HepG2 (cell line): ENCODE measurements around the gene SAE1. TPM values are rescaled to one million over a fixed set of nuclear protein-coding genes. Genes with fewer than 3 reads are reported as not detected.
A peak's percentile ranks its signal among the peaks of the same experiment; 100 is the strongest.

Experiments used
- ATM ChIP-seq: fragments of 450-650 bp; IDR thresholded peaks from 2 replicates; pipeline ENCODE4 v1.7.1; 2017; ENCODE audit warnings: mild to moderate bottlenecking, borderline replicate concordance
- HNRNPUL1 ChIP-seq: fragments of 200-400 bp; formaldehyde crosslinking; IDR thresholded peaks from 2 replicates; pipeline ENCODE4 v1.6.1; 2017; ENCODE audit warnings: low read depth, mild to moderate bottlenecking, low read length, moderate library complexity
- JUN ChIP-seq: sonication (generic); formaldehyde crosslinking; IDR thresholded peaks from 2 replicates; pipeline ENCODE4 v1.4.0; 2020; ENCODE audit warnings: mild to moderate bottlenecking, missing genetic modification reagents
- MED13 ChIP-seq: sonication (generic); formaldehyde crosslinking; IDR thresholded peaks from 2 replicates; pipeline ENCODE4 v1.5.0; 2020; ENCODE audit warnings: missing genetic modification reagents
- SALL2 ChIP-seq: sonication (generic); formaldehyde crosslinking; IDR thresholded peaks from 2 replicates; pipeline ENCODE4 v1.8.1; 2023; ENCODE audit warnings: mild to moderate bottlenecking, missing genetic modification reagents, inconsistent platforms
- SAP130 ChIP-seq: IDR thresholded peaks from 2 replicates; pipeline ENCODE4 v1.6.1; 2016; ENCODE audit warnings: low read depth
- SIN3B ChIP-seq: fragments of 150-350 bp; IDR thresholded peaks from 2 replicates; pipeline ENCODE4 v1.6.1; 2014; ENCODE audit warnings: low read length
- SYNCRIP ChIP-seq: fragments of 200-400 bp; formaldehyde crosslinking; IDR thresholded peaks from 2 replicates; pipeline ENCODE4 v1.6.1; 2018; ENCODE audit warnings: mild to moderate bottlenecking, low read depth, low read length; ENCODE audit not compliant: insufficient read depth
- TCF12 ChIP-seq, 2 experiments: fragments of 450-650 bp in 1 of 2; sonication (generic) in 1 of 2; formaldehyde crosslinking in 1 of 2; IDR thresholded peaks; 2 replicates each; pipeline versions ENCODE4 v1.6.1 to v1.8.0; 2017 to 2022; ENCODE audit warnings: antibody characterized with exemption in 1 of 2, mild to moderate bottlenecking in 1 of 2, missing genetic modification reagents in 1 of 2, moderate library complexity in 1 of 2
- THAP11 ChIP-seq: IDR thresholded peaks from 2 replicates; pipeline ENCODE4 v1.6.1; 2016; ENCODE audit warnings: missing biosample characterization, missing genetic modification reagents
- TOE1 ChIP-seq: sonication (generic); formaldehyde crosslinking; IDR thresholded peaks from 2 replicates; pipeline ENCODE4 v1.4.0; 2020; ENCODE audit warnings: mild to moderate bottlenecking, missing genetic modification reagents
- U2AF1 ChIP-seq: fragments of 200-400 bp; formaldehyde crosslinking; optimal IDR thresholded peaks from 2 replicates; pipeline ENCODE3; 2017; ENCODE audit warnings: mild to moderate bottlenecking, low read depth, low read length
- polyA plus RNA-seq, 8 experiments: library from polyadenylated mRNA; depleted of rRNA in 3 of 8; stranded (reverse) in 7 of 8; unstranded in 1 of 8; fragments of >200 nt; fragmentation: Illumina TruSeq in 4 of 8; extraction: Trizol in 4 of 8; gene quantifications; 2 replicates each; pipeline versions ENCODE4 v1.2.1 to v1.2.3, GENCODE V29; 2011 to 2016; ENCODE audit warnings: low read depth in 4 of 8, missing spikeins in 1 of 8, mixed read lengths in 1 of 8; ENCODE audit not compliant: insufficient read depth in 1 of 8
- total RNA-seq, 5 experiments: library from RNA; depleted of rRNA; stranded (reverse); fragments of >200 nt; fragmentation: Illumina TruSeq; extraction: Trizol; gene quantifications; 2 replicates each; pipeline ENCODE4 v1.2.3, GENCODE V29; 2016; ENCODE audit warnings: low read depth in 1 of 5
- TF ChIP-seq, protein P1 (sequence below): sonication (generic); formaldehyde crosslinking; IDR thresholded peaks from 2 replicates; pipeline ENCODE4 v1.5.0; 2020; ENCODE audit warnings: mild to moderate bottlenecking, missing genetic modification reagents, borderline replicate concordance
- TF ChIP-seq, protein P2 (sequence below): IDR thresholded peaks from 2 replicates; pipeline ENCODE4 v1.6.1; 2012; ENCODE audit warnings: low read depth, low read length, improper control_type of control experiment
- TF ChIP-seq, protein P3 (sequence below): sonication (generic); formaldehyde crosslinking; IDR thresholded peaks from 2 replicates; pipeline ENCODE4 v1.8.0; 2022; ENCODE audit warnings: low read depth, missing genetic modification reagents
- TF ChIP-seq, protein P4 (sequence below): sonication (generic); formaldehyde crosslinking; IDR thresholded peaks from 2 replicates; pipeline ENCODE4 v1.4.0; 2020; ENCODE audit warnings: missing genetic modification reagents
- TF ChIP-seq, protein P5 (sequence below): sonication (generic); formaldehyde crosslinking; IDR thresholded peaks from 2 replicates; pipeline ENCODE4 v1.5.0; 2020; ENCODE audit warnings: missing genetic modification reagents, mild to moderate bottlenecking, borderline replicate concordance
- TF ChIP-seq, protein P6 (sequence below): sonication (generic); formaldehyde crosslinking; IDR thresholded peaks from 2 replicates; pipeline ENCODE4 v1.5.1; 2020; ENCODE audit warnings: missing genetic modification reagents, mild to moderate bottlenecking, borderline replicate concordance

SAE1 gene
- total and polyA plus RNA-seq, 2 of the 13 experiments (the other 11 are each of a cell fraction or from before 2014, with no cell fraction given), result 87.6 to 197 TPM

DNA sequence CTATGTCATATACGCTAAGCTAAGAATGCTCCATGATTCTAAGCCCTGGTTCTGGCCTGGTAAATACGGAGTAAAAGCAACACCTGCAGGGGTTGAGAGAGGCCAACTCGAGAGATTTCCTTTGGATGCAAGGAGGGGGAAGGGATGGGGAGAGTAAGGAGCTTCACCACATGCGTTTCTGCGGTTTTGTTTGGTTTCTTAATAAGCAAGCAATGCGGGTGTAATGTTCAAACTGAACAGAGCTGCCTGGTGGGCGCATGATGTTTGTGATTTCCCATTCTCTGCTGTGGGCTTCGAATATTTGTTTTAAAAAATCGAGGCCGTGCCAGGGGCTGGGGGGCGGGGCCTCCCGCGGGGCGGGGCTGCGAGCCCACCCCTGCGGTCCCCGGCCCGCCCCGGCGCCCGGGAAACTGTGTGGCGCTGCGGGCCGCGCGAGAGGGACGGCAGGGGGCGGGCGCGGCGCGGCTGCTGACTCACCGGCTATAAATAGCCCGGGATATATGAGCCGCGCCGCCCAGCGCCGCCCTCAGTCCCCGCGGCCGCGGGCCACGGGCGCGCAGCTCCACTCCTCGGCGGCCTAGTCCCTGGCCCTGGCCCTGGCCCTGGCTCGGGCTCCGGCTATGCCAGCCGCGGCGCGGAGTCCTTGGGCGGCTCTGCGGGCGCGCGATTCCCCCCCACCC, 95.3 kb downstream of the SAE1 start (continued):
- TF ChIP-seq, protein P1, sequence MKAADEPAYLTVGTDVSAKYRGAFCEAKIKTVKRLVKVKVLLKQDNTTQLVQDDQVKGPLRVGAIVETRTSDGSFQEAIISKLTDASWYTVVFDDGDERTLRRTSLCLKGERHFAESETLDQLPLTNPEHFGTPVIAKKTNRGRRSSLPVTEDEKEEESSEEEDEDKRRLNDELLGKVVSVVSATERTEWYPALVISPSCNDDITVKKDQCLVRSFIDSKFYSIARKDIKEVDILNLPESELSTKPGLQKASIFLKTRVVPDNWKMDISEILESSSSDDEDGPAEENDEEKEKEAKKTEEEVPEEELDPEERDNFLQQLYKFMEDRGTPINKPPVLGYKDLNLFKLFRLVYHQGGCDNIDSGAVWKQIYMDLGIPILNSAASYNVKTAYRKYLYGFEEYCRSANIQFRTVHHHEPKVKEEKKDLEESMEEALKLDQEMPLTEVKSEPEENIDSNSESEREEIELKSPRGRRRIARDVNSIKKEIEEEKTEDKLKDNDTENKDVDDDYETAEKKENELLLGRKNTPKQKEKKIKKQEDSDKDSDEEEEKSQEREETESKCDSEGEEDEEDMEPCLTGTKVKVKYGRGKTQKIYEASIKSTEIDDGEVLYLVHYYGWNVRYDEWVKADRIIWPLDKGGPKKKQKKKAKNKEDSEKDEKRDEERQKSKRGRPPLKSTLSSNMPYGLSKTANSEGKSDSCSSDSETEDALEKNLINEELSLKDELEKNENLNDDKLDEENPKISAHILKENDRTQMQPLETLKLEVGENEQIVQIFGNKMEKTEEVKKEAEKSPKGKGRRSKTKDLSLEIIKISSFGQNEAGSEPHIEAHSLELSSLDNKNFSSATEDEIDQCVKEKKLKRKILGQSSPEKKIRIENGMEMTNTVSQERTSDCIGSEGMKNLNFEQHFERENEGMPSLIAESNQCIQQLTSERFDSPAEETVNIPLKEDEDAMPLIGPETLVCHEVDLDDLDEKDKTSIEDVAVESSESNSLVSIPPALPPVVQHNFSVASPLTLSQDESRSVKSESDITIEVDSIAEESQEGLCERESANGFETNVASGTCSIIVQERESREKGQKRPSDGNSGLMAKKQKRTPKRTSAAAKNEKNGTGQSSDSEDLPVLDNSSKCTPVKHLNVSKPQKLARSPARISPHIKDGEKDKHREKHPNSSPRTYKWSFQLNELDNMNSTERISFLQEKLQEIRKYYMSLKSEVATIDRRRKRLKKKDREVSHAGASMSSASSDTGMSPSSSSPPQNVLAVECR (CRISPR knock-in tag), result peak; percentile 80
- peak; percentile 89 for TF ChIP-seq SALL2
- TF ChIP-seq TCF12 (IDR thresholded peaks at IDR 0.05), result no peak
- no peak; the same call in 1 of the 2 replicates for TF ChIP-seq TCF12 (CRISPR knock-in tag; IDR thresholded peaks at IDR 0.05)
- peak; percentile 57; the same call in 1 of the 2 replicates for TF ChIP-seq HNRNPUL1
- TF ChIP-seq, protein P2, sequence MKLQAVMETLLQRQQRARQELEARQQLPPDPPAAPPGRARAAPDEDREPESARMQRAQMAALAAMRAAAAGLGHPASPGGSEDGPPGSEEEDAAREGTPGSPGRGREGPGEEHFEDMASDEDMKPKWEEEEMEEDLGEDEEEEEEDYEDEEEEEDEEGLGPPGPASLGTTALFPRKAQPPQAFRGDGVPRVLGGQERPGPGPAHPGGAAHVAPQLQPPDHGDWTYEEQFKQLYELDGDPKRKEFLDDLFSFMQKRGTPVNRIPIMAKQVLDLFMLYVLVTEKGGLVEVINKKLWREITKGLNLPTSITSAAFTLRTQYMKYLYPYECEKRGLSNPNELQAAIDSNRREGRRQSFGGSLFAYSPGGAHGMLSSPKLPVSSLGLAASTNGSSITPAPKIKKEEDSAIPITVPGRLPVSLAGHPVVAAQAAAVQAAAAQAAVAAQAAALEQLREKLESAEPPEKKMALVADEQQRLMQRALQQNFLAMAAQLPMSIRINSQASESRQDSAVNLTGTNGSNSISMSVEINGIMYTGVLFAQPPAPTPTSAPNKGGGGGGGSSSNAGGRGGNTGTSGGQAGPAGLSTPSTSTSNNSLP, result peak; percentile 8; the same call in 1 of the 2 replicates
- TF ChIP-seq ATM, result no peak
- peak; percentile 27; the same call in 1 of the 2 replicates for TF ChIP-seq MED13
- peak; percentile 53; the same call in 1 of the 2 replicates for TF ChIP-seq JUN (CRISPR knock-in tag)
- 0 out of 2 replicates have a peak, but pooled peaks have one; percentile 58 for TF ChIP-seq TOE1 (CRISPR knock-in tag)
- TF ChIP-seq U2AF1, result peak; percentile 71
- TF ChIP-seq, protein P3, sequence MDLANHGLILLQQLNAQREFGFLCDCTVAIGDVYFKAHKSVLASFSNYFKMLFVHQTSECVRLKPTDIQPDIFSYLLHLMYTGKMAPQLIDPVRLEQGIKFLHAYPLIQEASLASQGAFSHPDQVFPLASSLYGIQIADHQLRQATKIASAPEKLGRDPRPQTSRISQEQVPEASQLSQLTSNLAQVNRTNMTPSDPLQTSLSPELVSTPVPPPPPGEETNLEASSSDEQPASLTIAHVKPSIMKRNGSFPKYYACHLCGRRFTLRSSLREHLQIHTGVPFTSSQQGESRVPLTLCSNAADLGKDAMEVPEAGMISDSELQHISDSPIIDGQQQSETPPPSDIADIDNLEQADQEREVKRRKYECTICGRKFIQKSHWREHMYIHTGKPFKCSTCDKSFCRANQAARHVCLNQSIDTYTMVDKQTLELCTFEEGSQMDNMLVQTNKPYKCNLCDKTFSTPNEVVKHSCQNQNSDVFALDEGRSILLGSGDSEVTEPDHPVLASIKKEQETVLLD (CRISPR knock-in tag), result 0 out of 2 replicates have a peak, but pooled peaks have one; percentile 43
- TF ChIP-seq, protein P4, sequence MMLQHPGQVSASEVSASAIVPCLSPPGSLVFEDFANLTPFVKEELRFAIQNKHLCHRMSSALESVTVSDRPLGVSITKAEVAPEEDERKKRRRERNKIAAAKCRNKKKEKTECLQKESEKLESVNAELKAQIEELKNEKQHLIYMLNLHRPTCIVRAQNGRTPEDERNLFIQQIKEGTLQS (CRISPR knock-in tag), result peak; percentile 85
- TF ChIP-seq, protein P5, sequence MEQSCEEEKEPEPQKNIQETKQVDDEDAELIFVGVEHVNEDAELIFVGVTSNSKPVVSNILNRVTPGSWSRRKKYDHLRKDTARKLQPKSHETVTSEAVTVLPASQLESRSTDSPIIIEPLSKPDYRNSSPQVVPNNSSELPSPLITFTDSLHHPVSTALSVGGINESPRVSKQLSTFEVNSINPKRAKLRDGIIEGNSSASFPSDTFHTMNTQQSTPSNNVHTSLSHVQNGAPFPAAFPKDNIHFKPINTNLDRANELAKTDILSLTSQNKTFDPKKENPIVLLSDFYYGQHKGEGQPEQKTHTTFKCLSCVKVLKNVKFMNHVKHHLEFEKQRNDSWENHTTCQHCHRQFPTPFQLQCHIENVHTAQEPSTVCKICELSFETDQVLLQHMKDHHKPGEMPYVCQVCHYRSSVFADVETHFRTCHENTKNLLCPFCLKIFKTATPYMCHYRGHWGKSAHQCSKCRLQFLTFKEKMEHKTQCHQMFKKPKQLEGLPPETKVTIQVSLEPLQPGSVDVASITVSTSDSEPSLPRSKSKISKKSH (CRISPR knock-in tag), result 0 out of 2 replicates have a peak, but pooled peaks have one; percentile 27
- TF ChIP-seq THAP11 (CRISPR knock-in tag), result peak; percentile 60
- TF ChIP-seq, protein P6, sequence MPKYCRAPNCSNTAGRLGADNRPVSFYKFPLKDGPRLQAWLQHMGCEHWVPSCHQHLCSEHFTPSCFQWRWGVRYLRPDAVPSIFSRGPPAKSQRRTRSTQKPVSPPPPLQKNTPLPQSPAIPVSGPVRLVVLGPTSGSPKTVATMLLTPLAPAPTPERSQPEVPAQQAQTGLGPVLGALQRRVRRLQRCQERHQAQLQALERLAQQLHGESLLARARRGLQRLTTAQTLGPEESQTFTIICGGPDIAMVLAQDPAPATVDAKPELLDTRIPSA, result no peak
- no peak for TF ChIP-seq SYNCRIP
- no peak for TF ChIP-seq SIN3B
- TF ChIP-seq SAP130 (CRISPR knock-in tag), result peak; percentile 73
